ACC112 (cell line): ENCODE data around the gene LATS2.

Experiments
- H2AFZ ChIP-seq: fragments of 200-600 bp; sonication (generic); one replicate; pipeline ENCODE4 v1.6.0; 2017; ENCODE audit warnings: antibody characterized with exemption, low read length; ENCODE audit not compliant: unreplicated experiment
- H3K27ac ChIP-seq: fragments of 200-600 bp; sonication (generic); 2 replicates; pipeline ENCODE4 v1.5.1; 2014; ENCODE audit warnings: low read depth, mild to moderate bottlenecking, antibody characterized with exemption, low read length, moderate library complexity
- H3K27me3 ChIP-seq: fragments of 200-600 bp; sonication (generic); 2 replicates; pipeline ENCODE4 v1.6.1; 2014; ENCODE audit warnings: mild to moderate bottlenecking, antibody characterized with exemption, low read length, moderate library complexity, mixed read lengths; ENCODE audit not compliant: insufficient read depth
- H3K36me3 ChIP-seq: fragments of 200-600 bp; sonication (generic); 2 replicates; pipeline ENCODE4 v1.6.1; 2016; ENCODE audit warnings: mild to moderate bottlenecking, antibody characterized with exemption, low read length, moderate library complexity, mixed read lengths; ENCODE audit not compliant: insufficient read depth
- H3K4me1 ChIP-seq: fragments of 200-600 bp; sonication (generic); one replicate; pipeline ENCODE4 v1.6.1; 2016; ENCODE audit warnings: low read length, mixed read lengths; ENCODE audit not compliant: insufficient read depth, unreplicated experiment, control insufficient read depth
- H3K4me3 ChIP-seq: fragments of 200-600 bp; sonication (generic); 2 replicates; pipeline ENCODE4 v1.5.1; 2014; ENCODE audit warnings: mild to moderate bottlenecking, low read depth, low read length
- H3K79me2 ChIP-seq: fragments of 200-600 bp; sonication (generic); one replicate; pipeline ENCODE4 v1.6.0; 2016; ENCODE audit warnings: low read length; ENCODE audit not compliant: control insufficient read depth, unreplicated experiment, insufficient read depth

LATS2 gene

DNA sequence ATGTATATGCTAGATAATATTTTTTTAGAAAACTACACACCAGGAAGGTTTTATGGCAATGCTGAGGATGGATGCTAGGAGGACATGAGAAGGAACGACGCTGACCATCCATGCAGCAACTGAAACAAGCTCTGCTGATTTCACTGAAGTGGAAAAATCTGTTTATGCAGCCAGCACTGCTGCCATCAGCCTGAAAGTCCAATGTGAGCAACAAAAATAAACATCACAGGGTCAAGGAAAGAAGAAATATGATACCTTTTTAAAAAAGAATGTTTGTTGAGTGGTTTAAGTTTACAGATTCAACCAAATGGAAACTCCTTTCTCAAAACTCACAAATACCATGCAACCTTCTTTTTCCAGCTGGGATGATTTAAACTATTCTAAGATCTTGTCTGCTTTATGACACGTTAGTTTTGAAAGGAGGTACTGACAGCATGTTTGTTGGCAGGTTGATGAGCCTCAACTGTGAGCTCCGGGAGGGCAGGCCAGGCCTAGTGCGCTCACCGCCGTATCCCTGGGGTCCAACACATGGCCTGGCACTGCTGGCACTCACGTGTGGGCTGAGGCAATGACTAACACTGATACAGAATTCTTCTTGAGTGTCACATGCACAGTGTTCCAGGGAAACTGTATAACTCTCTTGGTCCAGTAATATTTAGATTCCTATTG is 46.8 kb downstream of the LATS2 start:
- Histone ChIP-seq H3K4me1 (peaks cover 56% of the 10 kb centered on the region), H3K27me3 (no peaks in the 10 kb centered on the region), H2AFZ (no peak overlapping the region), H3K4me3 (peak overlapping the region; percentile 43), H3K36me3 (no peaks in the 10 kb centered on the region), H3K79me2 (peaks cover 60% of the 10 kb centered on the region), H3K27ac (peak overlapping the region; percentile 97)

- Histone ChIP-seq H3K27me3 (no peaks in the 10 kb centered on the region), H3K4me1 (peaks cover 56% of the 10 kb centered on the region), H2AFZ (no peak overlapping the region), H3K27ac (peak overlapping the region; percentile 97), H3K79me2 (peaks cover 65% of the 10 kb centered on the region), H3K4me3 (0 out of 2 replicates have a peak overlapping the region, but pooled peaks have one; percentile 43), H3K36me3 (no peaks in the 10 kb centered on the region)
Observed at GRCh38 chr13:21014139-21014501, 47.3 kb downstream of the LATS2 start.

GRCh38 chr13:21013682-21014038 is 47.7 kb downstream of the LATS2 start:
- H3K79me2 ChIP-seq: peaks cover 66% of the 10 kb centered on the region
- H3K4me1 ChIP-seq: peaks cover 56% of the 10 kb centered on the region
- H3K4me3 ChIP-seq: no peak overlapping the region

DNA sequence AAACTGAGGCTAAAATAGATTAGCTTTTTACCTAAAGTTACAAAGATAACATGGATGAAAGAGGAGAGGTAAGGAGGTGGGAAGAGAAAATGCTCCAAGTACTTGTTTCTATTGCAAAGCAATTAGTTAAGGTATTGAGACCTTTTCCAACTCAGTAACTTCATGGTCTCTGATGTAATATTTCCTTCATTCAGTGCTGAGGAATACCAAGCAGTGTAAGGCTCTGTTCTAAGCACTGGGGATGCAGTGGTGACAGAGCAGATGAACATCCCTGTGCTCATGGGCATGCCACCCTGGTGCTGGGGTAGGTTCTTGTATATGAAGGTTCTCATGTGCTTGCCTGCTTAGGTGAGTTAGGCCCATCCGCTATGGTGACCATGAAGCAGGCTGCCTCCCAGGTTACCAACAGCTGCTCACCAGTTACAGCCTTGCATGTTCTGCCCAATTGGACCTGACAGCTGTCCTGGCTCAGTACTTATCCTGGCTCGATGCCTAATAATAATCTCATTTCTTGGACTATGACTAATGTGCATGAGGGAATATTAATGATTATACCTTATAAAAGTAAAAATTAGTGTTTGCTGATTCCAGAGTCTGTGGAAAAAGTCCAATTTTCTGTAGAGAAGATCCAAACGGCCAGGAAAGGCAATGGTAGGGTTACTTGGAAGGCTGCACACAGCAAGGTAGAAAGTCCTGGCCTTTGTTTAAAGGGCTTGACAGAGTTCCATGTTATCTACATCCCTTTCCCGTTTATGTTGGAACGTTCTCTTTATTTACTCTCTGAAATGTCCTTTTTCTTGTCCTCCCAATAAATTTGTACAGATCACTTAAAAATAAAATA is 48.3 kb downstream of the LATS2 start:
- no peaks in the 10 kb centered on the region for H3K27me3 ChIP-seq
- H2AFZ ChIP-seq: no peak overlapping the region
- no peaks in the 10 kb centered on the region for H3K36me3 ChIP-seq
- peak overlapping the region; percentile 97 for H3K27ac ChIP-seq
- H3K4me3 ChIP-seq: no peak overlapping the region
- peaks cover 67% of the 10 kb centered on the region for H3K79me2 ChIP-seq
- H3K4me1 ChIP-seq: peaks cover 50% of the 10 kb centered on the region

More at GRCh38 chr13:21013682-21014038, 47.7 kb downstream of the LATS2 start:
- Histone ChIP-seq H2AFZ (no peak overlapping the region), H3K36me3 (no peaks in the 10 kb centered on the region), H3K27me3 (no peaks in the 10 kb centered on the region), H3K27ac (peak overlapping the region; percentile 97)

DNA sequence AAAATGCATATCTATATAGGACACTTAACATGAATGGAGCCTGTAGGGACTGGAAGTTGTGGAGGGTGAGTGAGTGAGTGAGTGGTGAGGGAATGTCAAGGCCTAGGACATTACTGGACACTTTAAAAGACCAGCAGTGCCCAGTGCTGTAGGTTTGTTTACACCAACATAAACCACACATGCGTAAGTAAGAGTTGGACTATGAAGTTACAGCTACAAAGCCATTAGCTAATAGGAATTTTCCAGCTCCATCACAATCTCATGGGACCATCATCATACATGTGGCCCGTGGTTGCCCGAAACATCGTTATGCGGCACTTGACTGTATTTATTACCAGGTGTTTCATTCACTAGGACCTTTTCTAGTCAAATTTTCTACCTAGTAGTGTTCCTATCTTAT is 49.2 kb downstream of the LATS2 start:
- H3K4me3 ChIP-seq: no peak overlapping the region
- H3K27ac ChIP-seq: no peak overlapping the region
- H3K4me1 ChIP-seq: peaks cover 44% of the 10 kb centered on the region
- no peak overlapping the region for H2AFZ ChIP-seq
- peaks cover 69% of the 10 kb centered on the region for H3K79me2 ChIP-seq
- no peaks in the 10 kb centered on the region for H3K27me3 ChIP-seq
- no peaks in the 10 kb centered on the region for H3K36me3 ChIP-seq

- Histone ChIP-seq H3K4me1 (peaks cover 39% of the 10 kb centered on the region), H2AFZ (no peak overlapping the region)
Observed at GRCh38 chr13:21011378-21011777, 50.0 kb downstream of the LATS2 start.

DNA sequence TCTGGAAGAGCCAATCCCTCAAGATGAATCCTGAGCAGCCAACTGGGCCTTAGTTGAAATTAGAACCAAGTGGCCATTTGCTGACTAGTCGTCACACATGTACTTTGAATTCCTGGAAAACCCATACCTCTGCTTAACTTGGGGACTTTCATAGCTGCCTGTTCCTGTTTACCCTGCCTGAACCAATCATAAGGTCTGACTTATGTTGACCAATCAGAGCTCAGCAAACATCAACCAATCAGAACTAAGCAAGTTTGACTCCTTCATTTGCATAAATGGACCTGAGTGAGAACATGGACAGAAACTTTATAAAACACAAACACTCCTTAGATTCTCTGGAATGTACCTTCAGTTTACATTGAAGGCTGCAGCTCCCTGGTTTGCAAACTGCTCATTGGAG is 50.8 kb downstream of the LATS2 start:
- H3K36me3 ChIP-seq: no peaks in the 10 kb centered on the region
- no peak overlapping the region for H3K27ac ChIP-seq
- H3K4me3 ChIP-seq: no peak overlapping the region
- no peak overlapping the region for H2AFZ ChIP-seq
- H3K4me1 ChIP-seq: peaks cover 32% of the 10 kb centered on the region
- H3K79me2 ChIP-seq: peaks cover 80% of the 10 kb centered on the region
- H3K27me3 ChIP-seq: no peaks in the 10 kb centered on the region

More at GRCh38 chr13:21011378-21011777, 50.0 kb downstream of the LATS2 start:
- H3K27ac ChIP-seq: no peak overlapping the region
- peaks cover 76% of the 10 kb centered on the region for H3K79me2 ChIP-seq
- H3K36me3 ChIP-seq: no peaks in the 10 kb centered on the region
- H3K4me3 ChIP-seq: no peak overlapping the region
- H3K27me3 ChIP-seq: no peaks in the 10 kb centered on the region

DNA sequence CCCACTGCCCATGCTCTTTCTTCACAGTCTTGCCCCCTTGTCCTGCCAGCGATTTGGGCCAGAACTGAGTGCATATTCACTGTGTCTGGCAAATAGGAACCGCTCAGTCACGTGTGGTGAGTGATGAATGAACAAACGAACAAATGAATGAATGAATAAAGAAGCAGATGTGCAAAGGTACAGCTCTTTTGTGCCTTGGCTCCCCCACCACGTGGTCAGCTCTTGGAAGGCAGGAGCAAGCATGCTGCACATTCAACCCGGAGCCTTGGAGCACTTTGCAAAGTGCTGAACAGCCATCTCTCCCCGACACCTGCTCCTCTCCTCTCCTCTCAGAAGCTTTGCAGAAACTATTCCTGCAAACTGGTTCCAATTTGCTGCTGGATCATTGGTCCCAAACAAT is 52.4 kb downstream of the LATS2 start:
- H3K4me1 ChIP-seq: peaks cover 16% of the 10 kb centered on the region
- H3K27ac ChIP-seq: no peak overlapping the region
- no peak overlapping the region for H3K4me3 ChIP-seq
- no peaks in the 10 kb centered on the region for H3K27me3 ChIP-seq
- peaks cover 90% of the 10 kb centered on the region for H3K79me2 ChIP-seq
- no peaks in the 10 kb centered on the region for H3K36me3 ChIP-seq
- no peak overlapping the region for H2AFZ ChIP-seq

- H3K79me2 ChIP-seq: peaks cover 88% of the 10 kb centered on the region
Observed at GRCh38 chr13:21008026-21008425, 53.4 kb downstream of the LATS2 start.

GRCh38 chr13:21006141-21007005 is 55.0 kb downstream of the LATS2 start:
- Histone ChIP-seq H2AFZ (no peak overlapping the region), H3K27ac (no peak overlapping the region), H3K79me2 (peaks cover 79% of the 10 kb centered on the region), H3K4me1 (no peaks in the 10 kb centered on the region), H3K27me3 (no peaks in the 10 kb centered on the region), H3K4me3 (no peak overlapping the region), H3K36me3 (peaks cover 4% of the 10 kb centered on the region; the same call in 1 of the 2 replicates)

More at GRCh38 chr13:21008026-21008425, 53.4 kb downstream of the LATS2 start:
- Histone ChIP-seq H3K4me1 (peaks cover 6% of the 10 kb centered on the region), H3K27ac (no peak overlapping the region), H3K27me3 (no peaks in the 10 kb centered on the region), H3K4me3 (no peak overlapping the region), H3K36me3 (no peaks in the 10 kb centered on the region), H2AFZ (no peak overlapping the region)
